ENCODE data around the gene RUFY3.
"Not testable (repeated sequence)": the region's sequence is repeated elsewhere in the genome, so short reads cannot be mapped to it uniquely, and the experiment has no call there.

The RUFY3 gene

GRCh38 chr4:70706044-70706461 lies 15.7 kb upstream of the RUFY3 start:
- DNase-seq (ENCODE audit: low read depth in 2 of 2): no peak

- DNase-seq (ENCODE audit: low read depth in 2 of 2): no peak
These were observed 15.2 kb upstream of the RUFY3 start for GRCh38 chr4:70706516-70706915.

- DNase-seq (ENCODE audit: low read depth in 2 of 2): no peak
These were observed 12.1 kb upstream of the RUFY3 start for GRCh38 chr4:70709611-70710205.

GRCh38 chr4:70711599-70711998 lies 10.2 kb upstream of the RUFY3 start:
- no peak for DNase-seq (ENCODE audit: low read depth in 2 of 2)

- DNase-seq (ENCODE audit: low read depth in 2 of 2): no peak
These were observed 9.6 kb upstream of the RUFY3 start for GRCh38 chr4:70712150-70712549.

- no peak for DNase-seq (ENCODE audit: low read depth in 2 of 2)
These were observed 8.9 kb upstream of the RUFY3 start for GRCh38 chr4:70712604-70713452.

- no peak for DNase-seq (ENCODE audit: low read depth in 2 of 2)
These were observed 8.2 kb upstream of the RUFY3 start for GRCh38 chr4:70713453-70714078.

- DNase-seq (ENCODE audit: low read depth in 2 of 2): no peak
These were observed 7.5 kb upstream of the RUFY3 start for GRCh38 chr4:70714079-70714887.

GRCh38 chr4:70715097-70715496 lies 6.7 kb upstream of the RUFY3 start:
- no peak for DNase-seq (ENCODE audit: low read depth in 2 of 2)

- no peak for DNase-seq (ENCODE audit: low read depth in 2 of 2)
These were observed 2.8 kb upstream of the RUFY3 start for GRCh38 chr4:70718811-70719604.

GRCh38 chr4:70722199-70722791 lies 531 bp downstream of the RUFY3 start:
- no peak for DNase-seq (ENCODE audit: low read depth in 2 of 2)

- no peak for DNase-seq (ENCODE audit: low read depth in 2 of 2)
These were observed 2.7 kb downstream of the RUFY3 start for GRCh38 chr4:70724463-70724862.

GRCh38 chr4:70725633-70726032 lies 3.9 kb downstream of the RUFY3 start:
- no peak for DNase-seq (ENCODE audit: low read depth in 2 of 2)

GRCh38 chr4:70726515-70726914 lies 4.8 kb downstream of the RUFY3 start:
- not testable (repeated sequence) for DNase-seq (ENCODE audit: low read depth in 2 of 2)

- no peak for DNase-seq (ENCODE audit: low read depth in 2 of 2)
These were observed 6.3 kb downstream of the RUFY3 start for GRCh38 chr4:70728091-70728490.

- not testable (repeated sequence) for DNase-seq (ENCODE audit: low read depth in 2 of 2)
These were observed 11.1 kb downstream of the RUFY3 start for GRCh38 chr4:70732878-70733277.

GRCh38 chr4:70734168-70734954 lies 12.6 kb downstream of the RUFY3 start:
- DNase-seq (ENCODE audit: low read depth in 2 of 2): no peak

GRCh38 chr4:70734971-70735370 lies 13.2 kb downstream of the RUFY3 start:
- no peak for DNase-seq (ENCODE audit: low read depth in 2 of 2)

GRCh38 chr4:70735915-70736314 lies 14.2 kb downstream of the RUFY3 start:
- not testable (repeated sequence) for DNase-seq (ENCODE audit: low read depth in 2 of 2)

- DNase-seq (ENCODE audit: low read depth in 2 of 2): no peak
These were observed 15.2 kb downstream of the RUFY3 start for GRCh38 chr4:70737006-70737405.
